NCI-H1105 treated with DMSO at 0.1 percent for 48 hours (cell line): Measurements from ENCODE around the gene E4F1.
"Not testable (repeated sequence)": the region's sequence is repeated elsewhere in the genome, so short reads cannot be mapped to it uniquely, and the experiment has no call there.

Experiments
- DNase-seq: peaks from one replicate; lab custom pipeline; 2025; lab: John Stamatoyannopoulos, UW

The E4F1 gene

DNA sequence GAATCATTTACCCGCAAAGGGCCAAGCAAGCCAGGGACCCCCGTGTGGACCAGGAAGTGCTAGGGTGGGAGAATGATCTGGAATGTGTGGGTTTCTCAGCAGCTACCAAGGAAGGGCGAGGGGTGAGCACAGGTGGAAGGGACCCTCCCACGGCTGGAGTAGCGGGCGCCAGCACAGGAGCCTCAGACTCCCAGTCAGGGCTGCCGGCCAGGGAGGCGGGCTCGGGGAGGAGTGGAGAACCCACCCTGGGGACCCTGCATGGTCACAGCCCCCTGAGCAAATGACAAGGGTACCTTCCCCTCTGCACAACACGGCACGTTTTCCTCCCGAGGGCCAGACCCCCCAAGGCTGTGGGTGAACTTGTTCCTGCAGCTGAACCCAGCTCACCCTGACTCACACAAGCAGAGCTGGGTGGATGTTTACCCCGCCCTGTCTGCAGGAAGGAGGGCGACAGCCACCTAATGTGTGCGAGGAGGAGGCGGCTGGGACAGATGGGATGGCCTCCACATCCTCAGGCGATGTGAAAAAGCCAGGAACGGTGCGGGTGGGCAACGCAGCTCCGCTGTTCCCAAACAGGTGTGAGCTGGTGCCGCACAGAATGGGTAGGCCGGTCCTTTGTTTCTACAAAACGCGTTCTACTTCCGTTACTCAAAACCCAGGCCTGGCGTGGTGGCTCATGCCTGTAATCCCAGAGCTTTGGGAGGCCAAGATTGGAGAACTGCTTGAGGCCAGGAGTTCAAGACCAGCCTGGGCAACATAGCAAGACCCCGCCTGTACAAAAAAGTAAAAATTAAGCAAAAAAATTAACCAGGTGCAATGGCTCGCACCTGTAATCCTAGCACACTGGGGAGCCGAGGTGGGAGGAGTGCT lies 21.8 kb downstream of the E4F1 start:
- no peak for DNase-seq

DNA sequence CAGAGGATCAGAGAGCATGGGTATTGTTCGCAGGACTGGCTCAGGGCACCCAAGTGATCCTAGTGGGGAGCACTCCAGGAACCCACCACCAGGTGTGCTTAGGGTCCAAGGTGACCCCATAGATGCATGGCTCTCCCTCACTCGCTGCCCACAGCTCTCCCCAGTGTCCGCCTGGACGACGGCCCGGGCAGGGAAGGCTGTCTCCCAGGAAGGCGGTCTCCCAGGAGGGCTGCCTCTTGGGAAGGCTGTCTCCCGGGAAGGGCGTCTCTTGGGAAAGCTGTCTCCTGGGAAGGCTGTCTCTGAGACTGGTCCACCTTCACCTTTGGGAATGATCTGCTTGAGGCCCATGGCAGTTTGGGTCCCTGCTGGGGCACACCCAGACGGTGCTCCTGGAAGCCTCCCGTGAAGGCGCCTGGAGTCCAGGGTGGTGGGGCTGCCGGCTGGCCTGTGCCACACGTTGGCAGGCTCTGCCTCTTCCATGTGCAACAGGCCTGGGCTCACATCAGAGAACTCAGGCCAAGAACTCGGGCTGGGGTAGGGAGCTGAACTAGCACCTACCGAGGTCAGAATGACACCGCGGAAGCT lies 23.0 kb downstream of the E4F1 start:
- no peak for DNase-seq

DNA sequence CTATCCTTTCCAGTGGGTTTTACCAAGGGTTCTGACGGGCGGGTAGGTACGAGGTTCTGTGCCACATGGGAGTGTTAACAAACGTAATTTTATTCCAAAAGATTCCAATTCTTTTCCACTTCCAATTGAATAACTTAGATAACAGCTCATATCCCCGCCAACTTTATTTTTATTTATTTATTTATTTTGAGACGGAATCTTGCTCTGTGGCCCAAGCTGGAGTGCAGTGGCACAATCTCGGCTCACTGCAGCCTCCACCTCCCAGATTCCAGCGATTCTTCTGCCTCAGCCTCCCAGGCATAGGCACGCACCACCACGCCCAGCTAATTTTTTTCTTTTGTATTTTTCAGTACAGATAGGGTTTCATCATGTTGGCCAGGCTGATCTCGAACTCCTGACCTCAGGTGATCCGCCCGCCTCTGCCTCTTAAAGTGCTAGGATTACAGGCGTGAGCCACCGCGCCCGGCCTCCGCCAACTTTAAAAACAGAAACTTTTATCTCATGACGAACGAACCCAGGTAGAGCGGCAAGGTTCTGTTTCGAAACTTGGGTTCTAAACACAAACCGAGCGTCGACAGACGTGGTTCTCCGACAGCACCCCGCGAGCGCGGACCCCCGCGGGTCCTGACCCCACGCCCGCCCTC lies 27.4 kb downstream of the E4F1 start:
- DNase-seq, result no peak

DNA sequence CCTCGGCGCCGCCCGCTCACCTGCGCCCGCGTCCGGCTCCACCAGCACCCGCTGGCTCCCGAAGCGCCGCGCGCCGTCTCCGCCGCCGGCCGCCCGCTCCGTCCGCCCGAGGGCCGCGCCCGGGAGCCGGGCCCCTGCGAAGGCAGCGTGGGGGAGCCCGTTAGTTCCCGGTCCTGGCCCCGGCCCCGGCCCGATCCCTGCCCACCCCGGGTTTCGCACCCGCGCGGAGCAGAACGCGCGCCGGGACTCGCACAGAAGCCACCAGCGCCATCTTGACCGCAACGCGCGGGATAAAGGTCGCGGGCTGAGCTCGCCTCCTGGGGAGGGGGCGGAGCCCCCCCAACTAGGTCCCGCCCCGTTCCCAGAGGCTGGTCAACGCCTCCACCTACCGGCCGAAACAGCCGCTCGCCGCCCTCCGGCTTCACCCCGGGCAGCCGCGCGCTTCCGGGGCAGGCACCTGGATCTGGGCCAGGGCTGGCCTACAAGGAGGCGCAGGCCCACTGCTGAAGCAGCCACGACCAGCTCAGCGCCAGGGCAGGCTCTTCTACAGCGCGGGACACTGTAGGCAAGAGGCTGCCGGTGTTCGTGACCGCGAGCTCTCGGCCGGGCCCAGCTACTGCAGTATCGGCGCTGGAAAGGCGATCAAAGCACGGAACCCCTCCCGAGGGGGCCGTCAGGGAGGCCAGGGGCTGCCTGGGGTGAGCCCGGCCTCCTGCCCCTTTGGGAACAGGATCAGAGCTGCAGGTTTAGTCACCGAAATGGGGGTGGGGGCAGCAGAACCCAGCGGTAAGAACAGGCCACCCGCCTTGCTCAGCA lies 28.1 kb downstream of the E4F1 start, which contains the start of gene ECI1:
Gene ECI1 (minus strand): TSS at position 292 of the 816 bp plus-strand sequence. CDS start 21 bp downstream, at position 271.
- DNase-seq, result peak; percentile 77

DNA sequence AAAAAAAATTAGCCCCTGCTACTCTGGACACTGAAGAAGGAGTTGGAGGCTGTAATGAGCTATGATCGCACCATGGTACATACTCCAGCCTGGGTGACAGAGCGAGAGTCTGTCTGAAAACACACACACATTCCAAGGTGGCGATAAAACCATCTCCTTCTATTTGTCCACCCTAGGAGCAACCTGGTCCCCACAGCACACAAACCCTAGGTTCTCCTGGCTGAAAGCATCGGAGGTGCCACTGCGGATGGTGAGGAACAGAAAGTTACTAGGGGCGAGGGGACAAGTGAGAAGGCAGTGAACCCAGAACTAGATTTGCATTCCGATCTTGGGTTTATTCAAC lies 29.4 kb downstream of the E4F1 start:
- no peak for DNase-seq

DNA sequence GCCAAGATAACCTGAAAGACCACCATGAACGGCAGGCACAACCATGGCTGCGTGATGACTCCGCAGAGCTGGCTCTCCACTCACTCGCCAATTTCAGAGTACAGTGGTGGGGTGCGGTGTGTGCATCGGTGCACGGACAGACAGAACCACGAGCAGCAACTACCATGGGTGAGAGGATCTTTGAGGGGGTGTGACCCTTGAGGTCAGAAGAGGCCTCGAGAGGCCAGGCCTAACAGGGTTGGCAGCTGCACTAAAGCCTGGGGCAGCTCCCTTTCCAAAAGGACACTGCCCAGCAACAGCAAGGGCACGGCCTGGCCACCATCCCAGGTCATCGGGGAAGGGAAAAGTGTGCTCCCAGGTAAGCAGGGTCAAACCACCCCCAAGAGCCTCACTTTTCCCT lies 29.9 kb downstream of the E4F1 start:
- no peak for DNase-seq

DNA sequence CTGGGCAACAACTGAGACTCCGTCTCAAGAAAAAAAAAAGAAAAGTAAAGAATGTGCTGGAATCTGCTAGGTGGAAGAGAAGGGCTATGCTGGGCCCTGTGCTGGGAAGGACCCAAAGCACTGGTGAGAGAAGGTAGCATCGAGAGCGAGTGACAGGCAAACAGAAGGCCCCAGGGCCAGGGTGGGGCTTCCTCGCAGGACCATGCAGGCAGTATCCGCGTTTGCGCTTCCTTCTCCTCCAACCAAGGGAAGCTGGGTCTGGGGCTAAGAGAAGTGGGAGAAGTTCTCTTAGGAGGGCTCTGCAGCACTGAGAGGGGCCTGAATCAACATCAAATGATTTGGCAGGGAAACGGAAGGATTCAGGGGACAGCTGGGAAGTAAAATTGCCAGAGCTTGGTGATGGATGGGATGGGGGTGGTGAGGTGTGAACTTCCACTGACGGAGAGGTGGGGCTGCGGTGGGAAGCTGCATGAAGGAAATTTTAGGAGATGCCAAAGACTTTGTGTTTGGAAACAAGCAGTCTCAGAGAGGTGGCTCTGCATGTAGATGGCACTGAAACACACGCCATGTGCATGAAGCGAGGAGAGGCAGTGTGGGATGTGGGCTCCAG lies 33.2 kb downstream of the E4F1 start:
- no peak for DNase-seq

DNA sequence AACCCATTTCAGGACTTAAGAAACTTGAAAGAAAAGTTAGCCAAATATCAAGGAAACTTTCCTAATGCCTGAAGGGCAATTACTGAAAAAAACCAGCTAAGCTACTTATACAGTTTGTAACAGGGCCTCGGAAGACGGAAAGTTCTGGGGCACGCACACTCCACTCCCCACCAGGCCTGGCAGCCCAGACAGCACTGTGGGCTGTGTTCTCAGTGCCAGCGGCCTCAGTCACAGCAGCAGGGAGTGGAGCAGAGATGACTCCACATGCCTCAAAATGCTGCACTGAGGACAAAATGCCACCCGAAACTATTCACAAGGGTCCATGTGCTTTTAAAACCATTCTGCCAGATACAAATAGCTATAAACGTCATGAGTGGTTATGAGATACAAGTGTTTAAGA lies 34.3 kb downstream of the E4F1 start:
- DNase-seq, result no peak

DNA sequence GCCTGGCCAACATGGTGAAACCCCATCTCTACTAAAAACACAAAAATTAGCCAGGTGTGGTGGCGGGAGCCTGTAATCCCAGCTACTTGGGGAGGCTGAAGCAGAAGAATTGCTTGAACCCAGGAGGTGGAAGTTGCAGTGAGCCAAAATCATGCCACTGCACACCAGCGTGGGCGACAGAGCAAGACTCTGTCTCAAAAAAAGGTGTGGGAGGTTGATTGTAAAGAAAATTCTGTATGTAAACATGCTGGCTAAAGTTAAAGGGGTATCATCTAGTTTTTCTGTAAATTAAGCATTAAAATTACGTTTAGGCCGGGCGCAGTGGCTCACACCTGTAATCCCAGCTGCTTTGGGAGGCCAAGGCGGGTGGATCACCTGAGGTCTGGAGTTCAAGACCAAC lies 35.1 kb downstream of the E4F1 start:
- DNase-seq, result not testable (repeated sequence)

DNA sequence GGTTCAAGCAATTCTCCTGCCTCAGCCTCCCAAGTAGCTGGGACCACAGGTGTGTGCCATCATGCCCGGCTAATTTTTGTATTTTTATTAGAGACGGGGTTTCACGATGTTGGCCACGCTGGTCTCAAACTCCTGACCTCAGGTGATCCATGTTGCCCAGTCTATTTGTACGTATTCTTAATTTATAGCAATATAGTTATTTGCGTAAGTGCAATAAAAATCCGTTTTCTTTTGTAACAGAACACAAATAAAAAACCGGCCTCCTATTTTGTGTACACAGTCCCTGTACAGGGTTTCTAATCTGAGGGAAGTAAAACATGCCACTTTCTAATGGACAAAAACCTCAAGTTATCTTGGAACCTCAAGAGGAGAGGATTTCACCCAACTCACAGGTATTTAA lies 36.9 kb downstream of the E4F1 start:
- DNase-seq, result no peak

DNA sequence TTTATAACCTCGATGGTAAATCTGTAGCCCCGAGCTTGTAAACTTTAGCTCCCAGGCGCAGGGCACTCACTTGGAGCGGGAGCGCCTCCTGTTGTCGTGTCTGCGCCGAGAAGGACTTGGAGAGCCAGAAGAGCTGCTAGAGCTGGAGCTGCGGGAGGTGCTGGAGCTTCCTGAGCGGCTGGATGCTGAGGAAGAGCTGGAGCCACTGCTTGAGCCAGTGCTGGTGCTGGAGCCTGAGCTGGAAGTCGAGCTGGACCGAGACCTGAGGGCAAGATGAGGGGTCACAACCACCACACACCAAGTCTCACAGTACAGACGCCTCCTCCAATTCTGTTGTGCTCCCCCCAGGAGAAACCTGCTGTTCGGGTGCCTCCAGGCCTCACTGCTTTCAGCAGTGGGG lies 39.6 kb downstream of the E4F1 start:
- not testable (repeated sequence) for DNase-seq

DNA sequence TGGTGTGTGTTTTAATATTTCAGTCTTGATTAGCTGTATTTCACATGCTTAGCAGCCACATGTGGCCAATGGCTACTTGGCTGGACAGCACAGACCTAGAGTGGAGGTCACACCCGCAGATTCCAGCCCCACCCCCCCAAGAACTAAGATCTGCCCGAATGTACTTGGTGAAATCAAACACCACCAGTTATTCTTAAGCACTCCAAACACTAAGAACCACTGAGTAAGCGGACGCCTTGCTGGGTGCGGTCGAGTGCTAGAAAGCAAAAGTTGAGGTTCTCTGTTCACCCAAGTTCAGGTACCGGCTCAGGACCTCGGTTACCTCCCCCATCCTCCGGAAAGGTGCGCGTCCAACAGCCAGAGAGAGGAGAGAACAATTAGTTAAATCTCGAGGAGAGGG lies 43.5 kb downstream of the E4F1 start:
- DNase-seq, result not testable (repeated sequence)

DNA sequence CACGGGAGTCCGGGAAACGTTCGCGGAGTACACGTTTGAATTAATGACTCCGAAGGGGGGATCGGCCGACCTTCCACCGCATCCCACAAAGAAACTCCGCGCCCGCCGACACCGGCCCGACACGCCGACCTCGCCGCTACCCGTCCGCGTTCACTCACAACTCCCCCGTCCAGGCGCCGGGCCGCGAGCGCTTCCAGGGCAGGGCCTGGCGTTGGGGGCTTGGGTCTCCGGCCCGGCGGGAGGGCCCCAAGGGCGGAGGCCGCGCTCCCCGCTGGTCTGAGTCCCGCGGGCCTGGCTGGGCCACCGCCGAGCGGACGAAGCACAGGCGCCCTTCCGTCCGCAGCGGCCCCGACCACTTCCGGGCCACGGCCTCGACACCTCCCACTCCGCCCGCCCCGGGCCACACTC lies 44.1 kb downstream of the E4F1 start:
- DNase-seq, result peak; percentile 19

DNA sequence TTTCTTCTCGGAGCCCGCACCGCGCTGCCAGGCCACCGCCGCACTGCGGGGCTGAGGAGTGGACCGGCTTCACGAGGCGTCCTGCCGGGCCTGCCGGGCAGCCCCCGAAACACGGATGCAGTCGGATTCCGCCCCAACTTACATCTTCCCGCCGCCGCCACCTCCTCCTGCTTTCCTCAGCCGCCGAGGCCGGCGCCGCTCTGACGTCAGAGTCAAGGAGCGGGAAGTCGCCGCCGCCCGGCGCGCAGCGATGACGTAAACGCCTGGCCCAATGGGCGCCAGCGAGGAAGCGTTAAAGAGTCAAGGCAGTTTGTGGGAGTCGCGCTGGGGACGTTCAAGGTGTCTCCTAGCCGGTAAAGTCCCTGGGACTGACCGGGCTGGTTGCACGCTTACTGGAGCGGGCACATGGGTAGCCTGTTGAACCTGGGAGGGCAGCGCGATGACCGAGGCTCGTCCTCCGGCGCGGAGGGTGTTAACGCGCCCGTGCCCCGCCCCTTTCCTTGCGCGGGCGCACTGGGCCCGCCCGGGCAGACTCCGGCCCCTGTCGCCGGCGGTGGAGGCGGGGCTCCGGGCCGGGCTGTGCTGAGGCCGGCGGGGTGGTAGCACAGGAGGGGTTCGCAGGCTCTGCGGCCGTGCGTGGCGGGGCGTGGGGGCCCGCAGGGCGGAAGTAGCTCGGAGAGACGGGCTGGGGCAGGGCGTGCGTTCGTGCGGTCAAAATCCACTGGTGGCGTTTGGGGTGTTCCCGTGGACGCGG lies 44.7 kb downstream of the E4F1 start, which contains the start of gene RNPS1:
Gene RNPS1 (minus strand): TSS at position 214 of the 754 bp plus-strand sequence. CDS start 3,483 bp downstream, outside the sequence.
- peak; percentile 79 for DNase-seq

DNA sequence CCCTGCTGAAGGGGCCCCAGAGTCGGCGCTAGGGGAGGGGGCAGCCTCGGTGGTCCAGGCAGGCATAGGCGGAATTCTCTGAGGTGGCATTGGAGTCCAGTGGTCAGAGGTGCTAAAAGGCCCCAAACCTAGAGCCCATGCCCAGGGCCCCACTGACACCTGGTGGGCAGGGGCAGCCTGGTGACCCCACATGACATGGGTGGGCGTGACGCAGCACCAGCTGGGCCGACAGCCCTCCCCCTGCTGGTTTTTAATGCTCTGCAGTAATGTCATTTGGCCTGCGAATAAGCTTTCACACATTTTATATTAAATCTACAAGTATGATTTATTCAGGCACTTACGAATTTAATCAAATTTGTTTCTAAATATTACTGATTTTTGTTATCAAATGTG lies 46.7 kb downstream of the E4F1 start:
- DNase-seq, result no peak

DNA sequence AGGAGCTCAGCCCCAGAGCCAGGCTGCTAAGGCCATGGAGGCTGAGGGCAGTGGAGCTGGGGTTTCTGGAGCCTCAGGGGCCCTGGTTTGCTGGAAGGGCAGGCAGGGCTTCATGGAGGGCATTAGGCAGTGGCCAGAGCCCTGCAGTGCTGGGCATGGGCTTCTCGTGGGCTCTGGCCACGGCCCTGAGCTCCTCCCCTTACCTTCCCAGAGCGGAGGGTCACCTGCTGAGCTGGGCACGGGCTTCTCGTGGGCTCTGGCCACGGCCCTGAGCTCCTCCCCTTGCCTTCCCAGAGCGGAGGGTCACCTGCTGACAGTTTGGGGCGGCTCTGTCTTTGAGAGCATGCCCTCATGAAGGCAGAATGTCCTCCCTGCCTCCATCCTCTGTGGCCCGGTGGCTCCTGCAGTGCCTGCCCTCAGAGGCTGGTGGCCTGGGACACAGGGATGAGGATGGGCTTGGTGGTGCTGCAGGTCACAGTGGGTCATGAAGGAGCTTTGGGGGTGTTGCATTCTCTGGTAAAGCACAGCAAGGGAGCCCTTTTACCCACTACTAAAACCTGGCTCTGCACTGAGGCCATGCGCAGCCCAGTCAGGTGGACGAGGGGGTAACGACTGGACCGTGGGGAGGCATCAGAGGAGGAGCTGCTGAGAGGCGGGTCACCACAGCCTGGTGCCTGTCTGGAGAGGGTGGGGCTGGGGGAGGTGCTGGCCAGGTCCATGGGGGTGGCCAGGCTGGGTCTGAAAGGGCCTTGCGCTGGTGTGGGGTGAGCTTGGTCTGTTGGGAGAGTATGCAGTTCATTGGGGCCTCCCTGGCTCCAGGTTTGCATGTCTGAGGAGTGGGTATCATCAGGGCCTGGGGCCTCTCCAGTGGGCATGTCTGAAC lies 47.4 kb downstream of the E4F1 start:
- DNase-seq, result no peak

DNA sequence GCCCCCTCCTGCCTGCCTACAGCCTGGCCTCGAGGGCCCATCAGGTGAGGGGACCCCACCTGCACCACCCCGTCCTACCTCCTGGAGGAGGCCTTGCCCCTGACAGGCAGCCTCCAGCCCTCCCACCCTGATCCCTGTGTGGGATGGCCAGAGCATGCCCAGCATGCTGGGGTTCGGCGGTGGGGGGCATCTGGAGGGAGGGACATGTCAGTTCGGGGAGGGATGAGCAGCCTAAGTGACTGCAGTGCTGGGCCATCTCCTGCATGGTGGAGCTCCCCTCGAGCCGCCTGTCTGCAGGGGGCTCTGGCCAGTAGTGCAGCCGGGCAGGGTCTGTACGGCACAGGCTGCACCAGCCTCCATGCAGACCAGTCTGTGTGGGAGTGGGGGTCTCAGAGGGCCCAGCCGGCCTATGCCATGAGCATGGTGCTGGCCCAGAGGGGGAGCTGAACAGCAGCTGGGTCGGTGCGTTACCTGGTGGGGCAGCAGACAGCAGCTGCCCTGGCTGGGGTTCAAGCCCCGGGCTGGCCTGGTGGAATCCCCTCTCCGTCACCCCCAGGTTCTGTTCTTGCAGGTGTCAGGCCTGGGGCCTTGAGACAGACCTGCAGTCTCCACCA lies 48.6 kb downstream of the E4F1 start:
- no peak for DNase-seq

DNA sequence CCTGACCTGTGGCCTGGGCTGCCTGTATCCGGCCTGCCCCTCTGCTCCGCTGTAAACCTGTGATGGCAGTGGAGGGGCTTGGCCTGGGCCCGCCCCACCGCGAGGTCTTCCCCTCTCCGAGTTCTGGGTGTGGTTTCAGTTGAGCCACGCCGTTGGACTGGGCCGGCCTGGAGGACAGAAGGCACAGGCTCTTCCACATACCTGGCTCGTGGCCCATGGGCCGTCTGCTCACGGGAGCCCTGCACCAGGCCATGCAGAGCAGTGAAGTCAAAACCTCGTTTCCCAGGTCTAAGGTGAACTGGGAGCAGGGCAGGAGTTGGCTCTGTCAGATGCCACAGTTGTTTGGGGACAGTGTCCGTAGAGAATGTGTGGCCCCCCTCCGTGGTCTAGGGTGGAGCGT lies 50.1 kb downstream of the E4F1 start:
- DNase-seq, result no peak

DNA sequence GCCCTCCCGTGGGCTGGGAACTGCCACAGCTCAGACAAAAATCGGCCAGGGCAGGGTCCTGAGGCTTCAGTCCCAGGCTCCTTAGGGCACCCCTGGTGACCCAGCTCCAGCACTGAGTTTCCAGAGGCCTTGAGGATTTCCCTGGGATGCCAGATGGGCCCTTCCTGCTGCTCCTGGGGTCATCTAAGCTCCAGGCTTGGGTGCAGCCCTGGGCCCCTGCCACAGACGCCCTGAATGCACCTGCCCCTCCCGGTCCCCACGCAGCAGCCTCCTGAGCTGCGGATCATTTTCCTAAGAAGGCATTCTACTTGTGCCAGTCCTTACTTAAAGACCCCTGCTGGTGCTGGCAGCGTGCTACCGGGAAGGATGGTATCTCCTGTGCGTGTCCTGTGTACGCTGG lies 50.5 kb downstream of the E4F1 start:
- DNase-seq, result no peak
